Large intestine (tissue), 3 donors: ENCODE data around the gene FBXO36. TPM values are rescaled to one million over a fixed set of nuclear protein-coding genes. Genes with fewer than 3 reads are reported as not detected.
"Not testable (repeated sequence)": the region's sequence is repeated elsewhere in the genome, so short reads cannot be mapped to it uniquely, and the experiment has no call there.

Experiments
- DNase-seq, 2 donors: peaks; one replicate each; pipeline versions ENCODE4 v3.0.0 to v3.0.0-alpha.2; 2013
- H3K27ac ChIP-seq: one replicate; pipeline ENCODE4 v1.5.1; 2013; ENCODE audit warnings: low read length
- H3K27me3 ChIP-seq: 2 replicates; pipeline ENCODE4 v1.6.1; 2013; ENCODE audit warnings: low read length; ENCODE audit not compliant: control insufficient read depth, insufficient read depth
- H3K36me3 ChIP-seq: 2 replicates; pipeline ENCODE4 v1.6.1; 2013; ENCODE audit warnings: low read length; ENCODE audit not compliant: control insufficient read depth, insufficient read depth
- H3K4me1 ChIP-seq: one replicate; pipeline ENCODE4 v1.6.1; 2013; ENCODE audit warnings: low read length; ENCODE audit not compliant: control insufficient read depth, insufficient read depth
- H3K4me3 ChIP-seq: one replicate; pipeline ENCODE4 v1.5.1; 2013; ENCODE audit warnings: low read length
- H3K9me3 ChIP-seq: one replicate; pipeline ENCODE4 v1.6.1; 2013; ENCODE audit warnings: mild to moderate bottlenecking, low read depth, low read length, moderate library complexity; ENCODE audit not compliant: control insufficient read depth
- WGBS: methylation state at CpG from one replicate; pipeline ENCODE4 v1.1.5; 2013; ENCODE audit warnings: low lambda C conversion rate; ENCODE audit not compliant: insufficient coverage; 5-methylcytosine and 5-hydroxymethylcytosine counted together
- polyA plus RNA-seq: library from polyadenylated mRNA; unstranded; fragments of 120-200 nt; gene quantifications from one replicate; pipeline ENCODE4 v1.2.1, GENCODE V29; 2013

FBXO36 gene
- polyA plus RNA-seq, 1 donor = 2.6 TPM

- Histone ChIP-seq H3K27me3 (no peaks in the 10 kb centered on the region), H3K27ac (no peak overlapping the region)
- WGBS = no CpG with 5 or more reads among the region's 1 CpG
Observed at GRCh38 chr2:229887441-229887840, 34.9 kb upstream of the FBXO36 start.

GRCh38 chr2:229888031-229888430 lies 34.3 kb upstream of the FBXO36 start:
- no peak overlapping the region for H3K27ac ChIP-seq
- no peak for DNase-seq
- H3K4me3 ChIP-seq = no peak overlapping the region
- H3K4me1 ChIP-seq = no peaks in the 10 kb centered on the region
- no peaks in the 10 kb centered on the region for H3K27me3 ChIP-seq
- H3K9me3 ChIP-seq = no peaks in the 10 kb centered on the region
- WGBS = 100% methylated on average over 1 of the region's 1 CpG
- peaks cover 8% of the 10 kb centered on the region for H3K36me3 ChIP-seq

More at GRCh38 chr2:229887441-229887840, 34.9 kb upstream of the FBXO36 start:
- peaks cover 8% of the 10 kb centered on the region for H3K36me3 ChIP-seq
- no peak overlapping the region for H3K4me3 ChIP-seq
- H3K4me1 ChIP-seq = no peaks in the 10 kb centered on the region
- no peak for DNase-seq
- H3K9me3 ChIP-seq = no peaks in the 10 kb centered on the region

- WGBS = 100% methylated on average over 1 of the region's 2 CpGs
- no peaks in the 10 kb centered on the region for H3K4me1 ChIP-seq
Observed at GRCh38 chr2:229889023-229889422, 33.3 kb upstream of the FBXO36 start.

GRCh38 chr2:229896857-229897256 lies 25.4 kb upstream of the FBXO36 start:
- H3K36me3 ChIP-seq = peaks cover 19% of the 10 kb centered on the region
- no peaks in the 10 kb centered on the region for H3K4me1 ChIP-seq
- no peaks in the 10 kb centered on the region for H3K27me3 ChIP-seq
- no peak for DNase-seq
- H3K4me3 ChIP-seq = no peak overlapping the region
- no CpG with 5 or more reads among the region's 1 CpG for WGBS
- no peaks in the 10 kb centered on the region for H3K9me3 ChIP-seq
- no peak overlapping the region for H3K27ac ChIP-seq

More at GRCh38 chr2:229889023-229889422, 33.3 kb upstream of the FBXO36 start:
- DNase-seq = no peak
- no peaks in the 10 kb centered on the region for H3K9me3 ChIP-seq
- no peaks in the 10 kb centered on the region for H3K27me3 ChIP-seq
- no peak overlapping the region for H3K27ac ChIP-seq
- peaks cover 8% of the 10 kb centered on the region for H3K36me3 ChIP-seq
- no peak overlapping the region for H3K4me3 ChIP-seq

- DNase-seq = no peak
- H3K4me1 ChIP-seq = no peaks in the 10 kb centered on the region
- no peaks in the 10 kb centered on the region for H3K9me3 ChIP-seq
- H3K27me3 ChIP-seq = no peaks in the 10 kb centered on the region
- no peak overlapping the region for H3K4me3 ChIP-seq
- no peak overlapping the region for H3K27ac ChIP-seq
- H3K36me3 ChIP-seq = peaks cover 28% of the 10 kb centered on the region
- WGBS = 100% methylated on average over 1 of the region's 3 CpGs
Observed at GRCh38 chr2:229899604-229900003, 22.7 kb upstream of the FBXO36 start.

- peaks cover 31% of the 10 kb centered on the region for H3K36me3 ChIP-seq
- H3K27ac ChIP-seq = no peak overlapping the region
- no peaks in the 10 kb centered on the region for H3K9me3 ChIP-seq
- 92% methylated on average over 2 of the region's 3 CpGs for WGBS
- no peaks in the 10 kb centered on the region for H3K4me1 ChIP-seq
- H3K27me3 ChIP-seq = no peaks in the 10 kb centered on the region
- DNase-seq = no peak
- no peak overlapping the region for H3K4me3 ChIP-seq
Observed at GRCh38 chr2:229900012-229900411, 22.3 kb upstream of the FBXO36 start.

- not testable (repeated sequence) for H3K27ac ChIP-seq, DNase-seq, H3K4me1 ChIP-seq, H3K27me3 ChIP-seq, H3K9me3 ChIP-seq, H3K4me3 ChIP-seq
- H3K36me3 ChIP-seq = peaks cover 31% of the 10 kb centered on the region
- no CpG with 5 or more reads among the region's 9 CpGs for WGBS
Observed at GRCh38 chr2:229900514-229900913, 21.8 kb upstream of the FBXO36 start.

GRCh38 chr2:229901819-229902218 lies 20.5 kb upstream of the FBXO36 start:
- no peaks in the 10 kb centered on the region for H3K4me1 ChIP-seq
- no CpG with 5 or more reads among the region's 3 CpGs for WGBS
- H3K27me3 ChIP-seq = no peaks in the 10 kb centered on the region
- DNase-seq = no peak
- H3K9me3 ChIP-seq = no peaks in the 10 kb centered on the region
- H3K36me3 ChIP-seq = peaks cover 34% of the 10 kb centered on the region
- no peak overlapping the region for H3K27ac ChIP-seq
- no peak overlapping the region for H3K4me3 ChIP-seq

- Histone ChIP-seq H3K27me3 (no peaks in the 10 kb centered on the region), H3K4me3 (no peak overlapping the region), H3K4me1 (no peaks in the 10 kb centered on the region), H3K9me3 (no peaks in the 10 kb centered on the region), H3K27ac (no peak overlapping the region), H3K36me3 (peaks cover 38% of the 10 kb centered on the region)
- WGBS = 40% methylated on average over 1 of the region's 3 CpGs
- no peak for DNase-seq
Observed at GRCh38 chr2:229903037-229903436, 19.3 kb upstream of the FBXO36 start.

- DNase-seq = no peak
- H3K27ac ChIP-seq = no peak overlapping the region
- no CpG with 5 or more reads among the region's 2 CpGs for WGBS
- peaks cover 42% of the 10 kb centered on the region for H3K36me3 ChIP-seq
- H3K4me3 ChIP-seq = no peak overlapping the region
- H3K27me3 ChIP-seq = no peaks in the 10 kb centered on the region
- no peaks in the 10 kb centered on the region for H3K9me3 ChIP-seq
- no peaks in the 10 kb centered on the region for H3K4me1 ChIP-seq
Observed at GRCh38 chr2:229905601-229906000, 16.7 kb upstream of the FBXO36 start.

GRCh38 chr2:229909090-229909489 lies 13.2 kb upstream of the FBXO36 start:
- DNase-seq = no peak
- no peak overlapping the region for H3K4me3 ChIP-seq
- no peaks in the 10 kb centered on the region for H3K4me1 ChIP-seq
- H3K27ac ChIP-seq = no peak overlapping the region
- H3K36me3 ChIP-seq = peaks cover 26% of the 10 kb centered on the region
- H3K9me3 ChIP-seq = no peaks in the 10 kb centered on the region
- WGBS = no CpG with 5 or more reads among the region's 2 CpGs
- no peaks in the 10 kb centered on the region for H3K27me3 ChIP-seq
